ENCODE results near the gene EXOC6. TPM values are rescaled to one million over a fixed set of nuclear protein-coding genes. Genes with fewer than 3 reads are reported as not detected.
"Not testable (repeated sequence)": the region's sequence is repeated elsewhere in the genome, so short reads cannot be mapped to it uniquely, and the experiment has no call there.

Gene EXOC6
- total RNA-seq, 4 donors from 2014 or later: 5.9 to 16.6 (median 11.2) TPM

DNA sequence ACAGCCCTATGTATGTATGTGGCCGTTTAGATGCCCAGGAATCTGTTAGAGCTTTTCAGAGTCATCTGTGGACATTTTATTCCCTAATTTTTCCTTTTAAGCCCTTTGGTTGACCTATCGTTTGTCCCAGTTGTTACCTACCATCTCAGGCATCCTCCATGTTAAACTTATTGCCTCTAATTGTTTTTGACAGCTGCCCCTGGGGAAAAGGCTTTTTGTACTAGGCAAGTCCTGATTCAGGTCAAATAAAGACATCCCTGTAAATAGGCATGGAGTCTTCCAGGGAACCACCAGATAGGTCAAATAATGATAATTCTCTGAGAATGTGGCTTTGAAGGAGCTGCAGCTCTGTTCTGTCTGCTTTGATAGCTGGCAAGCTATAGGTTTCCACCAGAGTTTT lies 124.6 kb downstream of the EXOC6 start:
- H3K4me1 ChIP-seq: no peaks in the 10 kb centered on the region
- DNase-seq (ENCODE audit: low spot score in 2 of 2): no peak
- H3K36me3 ChIP-seq: peaks cover 0 to 31% (median 0%) of the 10 kb centered on the region in 3 donors
- H3K27ac ChIP-seq: no peak overlapping the region
- H3K27me3 ChIP-seq: no peaks in the 10 kb centered on the region
- no peaks in the 10 kb centered on the region for H3K9me3 ChIP-seq
- 48 to 57% methylated on average over 2 of the region's 2 CpGs for WGBS, 2 donors
- TF ChIP-seq POLR2A (IDR thresholded peaks at IDR 0.05) (no peak), EP300 (IDR thresholded peaks at IDR 0.05) (no peak)
- TF ChIP-seq, protein P1, sequence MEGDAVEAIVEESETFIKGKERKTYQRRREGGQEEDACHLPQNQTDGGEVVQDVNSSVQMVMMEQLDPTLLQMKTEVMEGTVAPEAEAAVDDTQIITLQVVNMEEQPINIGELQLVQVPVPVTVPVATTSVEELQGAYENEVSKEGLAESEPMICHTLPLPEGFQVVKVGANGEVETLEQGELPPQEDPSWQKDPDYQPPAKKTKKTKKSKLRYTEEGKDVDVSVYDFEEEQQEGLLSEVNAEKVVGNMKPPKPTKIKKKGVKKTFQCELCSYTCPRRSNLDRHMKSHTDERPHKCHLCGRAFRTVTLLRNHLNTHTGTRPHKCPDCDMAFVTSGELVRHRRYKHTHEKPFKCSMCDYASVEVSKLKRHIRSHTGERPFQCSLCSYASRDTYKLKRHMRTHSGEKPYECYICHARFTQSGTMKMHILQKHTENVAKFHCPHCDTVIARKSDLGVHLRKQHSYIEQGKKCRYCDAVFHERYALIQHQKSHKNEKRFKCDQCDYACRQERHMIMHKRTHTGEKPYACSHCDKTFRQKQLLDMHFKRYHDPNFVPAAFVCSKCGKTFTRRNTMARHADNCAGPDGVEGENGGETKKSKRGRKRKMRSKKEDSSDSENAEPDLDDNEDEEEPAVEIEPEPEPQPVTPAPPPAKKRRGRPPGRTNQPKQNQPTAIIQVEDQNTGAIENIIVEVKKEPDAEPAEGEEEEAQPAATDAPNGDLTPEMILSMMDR (IDR thresholded peaks at IDR 0.05): no peak
- H3K4me3 ChIP-seq: no peak overlapping the region

DNA sequence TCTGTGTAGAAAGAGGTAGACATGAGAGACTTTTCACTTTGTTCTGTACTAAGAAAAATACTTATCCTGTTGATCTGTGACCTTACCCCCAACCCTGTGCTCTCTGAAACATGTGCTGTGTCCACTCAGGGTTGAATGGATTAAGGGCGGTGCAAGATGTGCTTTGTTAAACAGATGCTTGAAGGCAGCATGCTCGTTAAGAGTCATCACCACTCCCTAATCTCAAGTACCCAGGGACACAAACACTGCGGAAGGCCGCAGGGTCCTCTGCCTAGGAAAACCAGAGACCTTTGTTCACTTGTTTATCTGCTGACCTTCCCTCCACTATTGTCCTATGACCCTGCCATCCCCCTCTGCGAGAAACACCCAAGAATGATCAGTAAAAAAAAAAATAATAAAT lies 128.0 kb downstream of the EXOC6 start:
- H3K4me3 ChIP-seq; DNase-seq (ENCODE audit: low spot score in 2 of 2); H3K4me1 ChIP-seq; H3K27ac ChIP-seq; H3K9me3 ChIP-seq; H3K27me3 ChIP-seq: not testable (repeated sequence)
- 53 to 59% methylated on average over 2 to 3 of the region's 5 CpGs for WGBS, 2 donors
- peaks cover 0 to 18% (median 0%) of the 10 kb centered on the region in 3 donors for H3K36me3 ChIP-seq

DNA sequence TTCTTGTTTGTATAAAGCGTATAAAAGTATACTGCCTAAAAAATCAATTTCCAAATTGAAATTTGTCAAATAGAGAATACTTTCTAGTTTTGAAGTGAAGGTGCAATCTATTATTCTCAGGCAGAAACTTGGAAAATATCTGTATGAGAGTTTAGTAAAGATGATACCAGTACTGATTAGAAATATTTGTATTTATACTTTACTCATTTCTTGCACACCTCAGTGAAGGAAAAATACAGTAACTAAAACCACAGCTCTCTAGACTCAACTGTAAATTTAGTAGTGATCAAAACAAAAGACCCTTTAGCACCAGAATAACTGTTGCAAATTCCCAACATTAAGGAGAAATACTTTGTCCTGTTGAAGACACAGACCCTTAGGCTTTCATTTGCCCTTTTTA lies 140.9 kb downstream of the EXOC6 start:
- WGBS, 2 donors: 79 to 85% methylated on average over 1 of the region's 1 CpG
- TF ChIP-seq, protein P1 (IDR thresholded peaks at IDR 0.05): no peak
- TF ChIP-seq EP300 (IDR thresholded peaks at IDR 0.05) (no peak), POLR2A (IDR thresholded peaks at IDR 0.05) (no peak)
- no peaks in the 10 kb centered on the region for H3K4me1 ChIP-seq

DNA sequence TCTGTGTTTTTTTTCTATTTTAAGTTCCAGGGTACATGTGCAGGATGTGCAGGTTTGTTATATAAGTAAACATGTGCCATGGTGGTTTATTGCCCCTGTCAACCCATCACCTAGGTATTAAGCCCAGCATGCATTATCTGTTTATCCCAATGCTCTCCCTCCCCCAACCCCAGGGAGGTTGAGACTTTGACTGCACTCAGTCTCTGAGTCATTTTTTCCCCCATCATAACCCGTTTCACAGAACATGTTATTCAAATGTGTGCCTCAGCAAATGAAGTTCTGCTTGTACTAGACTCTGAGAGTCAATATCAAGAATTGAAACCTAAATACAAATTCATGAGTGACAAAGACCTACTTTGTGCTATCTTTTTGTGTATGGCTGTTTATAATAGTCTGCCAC lies 142.3 kb downstream of the EXOC6 start:
- 23 to 40% methylated on average over 1 of the region's 1 CpG for whole genome bisulfite sequencing, 2 donors
- Histone ChIP-seq H3K27ac (no peak overlapping the region), H3K4me1 (no peaks in the 10 kb centered on the region), H3K4me3 (no peak overlapping the region), H3K27me3 (no peaks in the 10 kb centered on the region), H3K9me3 (no peaks in the 10 kb centered on the region), H3K36me3 (no peaks in the 10 kb centered on the region)
- no peak for DNase-seq (ENCODE audit: low spot score in 2 of 2)
- TF ChIP-seq EP300 (IDR thresholded peaks at IDR 0.05): no peak

More for the DNA sequence above, 140.9 kb downstream of the EXOC6 start:
- no peak overlapping the region for H3K27ac ChIP-seq
- no peak overlapping the region for H3K4me3 ChIP-seq
- H3K27me3 ChIP-seq: no peaks in the 10 kb centered on the region
- H3K36me3 ChIP-seq: no peaks in the 10 kb centered on the region
- no peaks in the 10 kb centered on the region for H3K9me3 ChIP-seq
- no peak for DNase-seq (ENCODE audit: low spot score in 2 of 2)

DNA sequence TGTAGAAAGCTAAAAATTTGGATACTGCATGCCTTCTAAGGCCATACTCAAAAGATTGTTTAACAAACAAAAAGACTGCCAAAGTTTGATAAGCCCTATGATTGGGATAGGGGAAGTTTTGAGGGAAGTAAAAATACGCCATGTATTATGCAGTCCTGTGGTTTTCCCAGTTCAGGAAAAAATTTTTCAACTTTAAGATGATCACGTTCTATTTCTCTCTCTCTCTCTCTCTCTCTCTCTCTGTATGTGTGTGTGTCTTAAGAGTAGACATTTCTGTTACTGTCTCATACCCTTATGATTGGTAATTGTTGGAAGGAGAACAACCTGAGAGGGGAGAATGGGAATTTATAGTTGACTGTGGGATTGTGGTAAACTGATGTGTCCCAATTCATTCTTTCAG lies 143.2 kb downstream of the EXOC6 start:
- TF ChIP-seq, protein P1 (IDR thresholded peaks at IDR 0.05): no peak
- no peak for TF ChIP-seq POLR2A (IDR thresholded peaks at IDR 0.05)
- no peak for TF ChIP-seq EP300 (IDR thresholded peaks at IDR 0.05)

DNA sequence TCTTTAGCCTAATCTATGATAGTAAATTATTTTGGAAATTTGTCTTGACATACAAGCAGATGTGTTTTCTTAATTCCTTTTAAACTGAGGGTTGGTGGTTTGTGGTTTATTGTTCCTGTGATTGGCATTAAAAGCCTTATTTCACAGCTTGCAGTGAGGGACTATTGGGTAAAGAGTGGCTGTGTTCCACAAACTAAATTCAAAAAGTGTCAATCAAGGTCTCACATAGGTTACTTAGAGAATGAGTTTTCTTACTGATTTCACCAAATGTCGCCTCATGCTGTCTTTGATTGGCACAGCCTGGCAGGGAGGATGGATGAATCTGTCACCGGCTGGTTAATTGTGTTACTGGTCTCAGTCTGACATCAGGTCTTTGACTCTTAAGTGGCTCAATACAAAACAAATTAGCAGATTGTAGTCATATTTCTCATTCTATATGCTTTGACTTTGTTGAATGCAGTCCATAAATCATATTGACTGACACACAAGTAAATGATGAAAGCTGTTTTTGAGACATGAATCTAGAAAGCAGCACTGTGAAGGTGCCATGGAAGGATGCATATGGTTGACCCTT lies 145.5 kb downstream of the EXOC6 start:
- no peak overlapping the region for H3K27ac ChIP-seq
- no peaks in the 10 kb centered on the region for H3K9me3 ChIP-seq
- TF ChIP-seq POLR2A (IDR thresholded peaks at IDR 0.05) (no peak), EP300 (IDR thresholded peaks at IDR 0.05) (no peak)
- TF ChIP-seq, protein P1 (IDR thresholded peaks at IDR 0.05): no peak
- no peaks in the 10 kb centered on the region for H3K36me3 ChIP-seq
- no peak overlapping the region for H3K4me3 ChIP-seq
- 57 to 63% methylated on average over 2 of the region's 2 CpGs for WGBS, 2 donors
- DNase-seq (ENCODE audit: low spot score in 2 of 2): no peak
- H3K4me1 ChIP-seq: peaks cover 0 to 3% (median 0%) of the 10 kb centered on the region in 4 donors
- no peaks in the 10 kb centered on the region for H3K27me3 ChIP-seq

More for the DNA sequence above, 143.2 kb downstream of the EXOC6 start:
- H3K4me3 ChIP-seq: no peak overlapping the region
- no peaks in the 10 kb centered on the region for H3K27me3 ChIP-seq
- WGBS, 2 donors: 79 to 92% methylated on average over 2 of the region's 2 CpGs
- DNase-seq (ENCODE audit: low spot score in 2 of 2): no peak
- H3K27ac ChIP-seq: no peak overlapping the region
- H3K36me3 ChIP-seq: no peaks in the 10 kb centered on the region
- H3K4me1 ChIP-seq: no peaks in the 10 kb centered on the region
- H3K9me3 ChIP-seq: no peaks in the 10 kb centered on the region
